ENCODE results near the gene PCDHGA10. TPM values are rescaled to one million over a fixed set of nuclear protein-coding genes. Genes with fewer than 3 reads are reported as not detected.
A peak's percentile ranks its signal among the peaks of the same experiment; 100 is the strongest.

The PCDHGA10 gene
- total RNA-seq = 5.5 and 6.0 TPM in 2 replicates

GRCh38 chr5:141412854-141413539, at the start of gene PCDHGA10:
TSS of gene PCDHGA10 (plus strand) at chr5:141412987. CDS start at chr5:141413176, 189 bp downstream.
- peak within 1 kb of the TSS; percentile 30 for H3K4me3 ChIP-seq (ENCODE audit: low read depth, low read length)
- no peak for DNase-seq (ENCODE audit: low read depth)
- peak; percentile 34 for TF ChIP-seq CTCF (IDR thresholded peaks at IDR 0.05; ENCODE audit: insufficient read depth, low read length, poor library complexity, severe bottlenecking)
- peaks cover 16% of the 10 kb centered on the region for H3K27me3 ChIP-seq (ENCODE audit: control insufficient read depth, insufficient read depth, low read length)
- H3K36me3 ChIP-seq (ENCODE audit: control insufficient read depth, insufficient read depth, low read length) = no peaks in the 10 kb centered on the region

- TF ChIP-seq CTCF (IDR thresholded peaks at IDR 0.05; ENCODE audit: insufficient read depth, low read length, poor library complexity, severe bottlenecking) = no peak
- Histone ChIP-seq H3K27me3 (ENCODE audit: control insufficient read depth, insufficient read depth, low read length) (peaks cover 34% of the 10 kb centered on the region), H3K4me3 (ENCODE audit: low read depth, low read length) (no peak within 1 kb of the TSS), H3K36me3 (ENCODE audit: control insufficient read depth, insufficient read depth, low read length) (no peaks in the 10 kb centered on the region)
- no peak for DNase-seq (ENCODE audit: low read depth)
Measured at GRCh38 chr5:141363952-141364660, 48.7 kb upstream of the PCDHGA10 start, which contains the start of gene PCDHGA5. TSS of gene PCDHGA5 (plus strand) at chr5:141364162. CDS start at chr5:141364331, 169 bp downstream.

- Histone ChIP-seq H3K4me3 (ENCODE audit: low read depth, low read length) (no peak overlapping the region), H3K36me3 (ENCODE audit: control insufficient read depth, insufficient read depth, low read length) (no peaks in the 10 kb centered on the region), H3K27me3 (ENCODE audit: control insufficient read depth, insufficient read depth, low read length) (peaks cover 36% of the 10 kb centered on the region)
- no peak for DNase-seq (ENCODE audit: low read depth)
- no peak for TF ChIP-seq CTCF (IDR thresholded peaks at IDR 0.05; ENCODE audit: insufficient read depth, low read length, poor library complexity, severe bottlenecking)
Measured at GRCh38 chr5:141366016-141366896, 46.5 kb upstream of the PCDHGA10 start.

- Histone ChIP-seq H3K27me3 (ENCODE audit: control insufficient read depth, insufficient read depth, low read length) (peaks cover 33% of the 10 kb centered on the region), H3K4me3 (ENCODE audit: low read depth, low read length) (no peak within 1 kb of the TSS)
Measured at GRCh38 chr5:141369994-141370848, 42.6 kb upstream of the PCDHGA10 start, which contains the start of gene PCDHGB3. TSS of gene PCDHGB3 (plus strand) at chr5:141370242. CDS start at chr5:141370395, 153 bp downstream.

More at GRCh38 chr5:141369994-141370848, 42.6 kb upstream of the PCDHGA10 start, which contains the start of gene PCDHGB3:
- no peaks in the 10 kb centered on the region for H3K36me3 ChIP-seq (ENCODE audit: control insufficient read depth, insufficient read depth, low read length)
- no peak for TF ChIP-seq CTCF (IDR thresholded peaks at IDR 0.05; ENCODE audit: insufficient read depth, low read length, poor library complexity, severe bottlenecking)
- no peak for DNase-seq (ENCODE audit: low read depth)

All from kidney epithelial cell (primary cell).